T-cell (primary cell): ENCODE data around the gene PPM1L. TPM values are rescaled to one million over a fixed set of nuclear protein-coding genes. Genes with fewer than 3 reads are reported as not detected.

Source experiments
- ATAC-seq, 4 experiments: fragments of 200-7000 bp in 3 of 4; fragments of 150-1000 bp in 1 of 4; cut with Tn5 transposase; replicated peaks in 1 of 4; 1 replicate in 3 of 4; 2 replicates in 1 of 4; pipeline ENCODE4 v1.10.0; 2021; ENCODE audit warnings: moderate library complexity in 3 of 4, mild to moderate bottlenecking in 2 of 4, moderate number of reproducible peaks in 1 of 4
- CTCF ChIA-PET, 2 donors: fragments of 300-600 bp; sonication (Branson Sonifier 250); formaldehyde crosslinking; loops; one replicate each; lab custom pipeline; 2022; ENCODE audit warnings: antibody characterized with exemption in 2 of 2; lab: Charles Lee
- POLR2A ChIA-PET, 2 donors: fragments of 300-600 bp; sonication (Branson Sonifier 250); formaldehyde crosslinking; loops; one replicate each; lab custom pipeline; 2022; ENCODE audit warnings: antibody characterized with exemption in 2 of 2; lab: Charles Lee
- DNase-seq, 35 experiments: peaks; one replicate each; pipeline versions ENCODE4 v3.0.0 to v3.0.0-alpha.2; 2013 to 2023
- H3K27ac ChIP-seq: one replicate; pipeline ENCODE4 v1.5.1; 2013; ENCODE audit warnings: low read length
- H3K27me3 ChIP-seq, 2 experiments: replicated peaks in 1 of 2; 1 replicate in 1 of 2; 2 replicates in 1 of 2; pipeline versions ENCODE4 v1.6.1 to v1.7.0; 2013; ENCODE audit warnings: low read length in 1 of 2, mixed read lengths in 1 of 2; ENCODE audit not compliant: control insufficient read depth in 2 of 2, insufficient read depth in 2 of 2; ENCODE audit errors: extremely low read depth in 1 of 2
- H3K36me3 ChIP-seq, 2 donors: 1 replicate in 1 of 2; 2 replicates in 1 of 2; pipeline versions ENCODE4 v1.6.1 to v1.7.0; 2013; ENCODE audit warnings: low read length in 1 of 2; ENCODE audit not compliant: control insufficient read depth in 2 of 2, insufficient read depth in 1 of 2; ENCODE audit errors: extremely low read depth in 1 of 2
- H3K4me1 ChIP-seq, 2 experiments: 1 replicate in 1 of 2; 2 replicates in 1 of 2; pipeline versions ENCODE4 v1.6.1 to v1.7.0; 2013; ENCODE audit warnings: low read length in 2 of 2, mixed read lengths in 1 of 2; ENCODE audit not compliant: insufficient read depth in 2 of 2, control insufficient read depth in 1 of 2; ENCODE audit errors: extremely low read depth in 1 of 2
- H3K4me3 ChIP-seq, 2 donors: 1 replicate in 1 of 2; 2 replicates in 1 of 2; pipeline versions ENCODE4 v1.5.1 to v1.7.0; 2013; ENCODE audit warnings: mild to moderate bottlenecking in 2 of 2, low read length in 1 of 2, moderate library complexity in 1 of 2; ENCODE audit not compliant: control insufficient read depth in 1 of 2; ENCODE audit errors: extremely low read depth in 1 of 2
- H3K9me3 ChIP-seq: 2 replicates; pipeline ENCODE4 v1.7.0; 2013
- H3K27ac Mint-ChIP-seq, 2 donors: one replicate each; pipeline ENCODE4 v1.8.0; 2020 to 2021; ENCODE audit warnings: mild to moderate bottlenecking in 2 of 2, mixed read lengths in 2 of 2
- H3K27me3 Mint-ChIP-seq, 2 donors: one replicate each; pipeline ENCODE4 v1.8.0; 2021 to 2022; ENCODE audit warnings: mixed read lengths in 2 of 2
- H3K36me3 Mint-ChIP-seq: one replicate; pipeline ENCODE4 v1.8.0; 2021; ENCODE audit warnings: mixed read lengths
- H3K4me1 Mint-ChIP-seq, 3 donors: one replicate each; pipeline ENCODE4 v1.8.0; 2020 to 2022; ENCODE audit warnings: mixed read lengths in 3 of 3, mild to moderate bottlenecking in 1 of 3
- H3K4me3 Mint-ChIP-seq, 3 donors: one replicate each; pipeline ENCODE4 v1.8.0; 2020 to 2022; ENCODE audit warnings: mild to moderate bottlenecking in 3 of 3, mixed read lengths in 3 of 3, moderate library complexity in 3 of 3
- H3K9me3 Mint-ChIP-seq, 3 donors: one replicate each; pipeline ENCODE4 v1.8.0; 2020 to 2022; ENCODE audit warnings: mixed read lengths in 3 of 3
- WGBS: methylation state at CpG from one replicate; pipeline ENCODE4 v1.1.5; 2013; ENCODE audit warnings: missing lambda C conversion rate; ENCODE audit not compliant: insufficient coverage; 5-methylcytosine and 5-hydroxymethylcytosine counted together
- total RNA-seq, 35 experiments: library from RNA in 6 of 35; stranded (reverse) in 6 of 35; fragments of 120-200 nt in 1 of 35; gene quantifications; one replicate each; pipeline versions ENCODE4 v1.2.1 to v1.2.4 and lab custom pipeline; 2013 to 2026

The PPM1L gene
- total RNA-seq, 5 donors from 2014 or later (not counting 1 experiment from before 2014, with no cell fraction given): 4.8 to 6.4 (median 5.7) TPM

GRCh38 chr3:160904691-160905090, 148.7 kb downstream of the PPM1L start:
- Histone ChIP-seq H3K9me3 (no peaks in the 10 kb centered on the region), H3K4me1 (no peaks in the 10 kb centered on the region), H3K4me3 (no peak overlapping the region), H3K27me3 (no peaks in the 10 kb centered on the region), H3K36me3 (no peaks in the 10 kb centered on the region), H3K27ac (no peak overlapping the region)
- peaks cover 3 to 8% (median 4%) of the 10 kb centered on the region in 3 donors for H3K9me3 Mint-ChIP-seq
- no peak overlapping the region for H3K4me3 Mint-ChIP-seq
- no peak for DNase-seq
- H3K36me3 Mint-ChIP-seq: no peaks in the 10 kb centered on the region
- POLR2A ChIA-PET: interaction anchor here in 1 of 2 donors (0.6 kb wide), 1 partner anchor 227 kb away, joined by 3 read pairs; no protein-coding TSS in a partner anchor
- H3K4me1 Mint-ChIP-seq: no peaks in the 10 kb centered on the region
- no peak for ATAC-seq
- no peak overlapping the region for H3K27ac Mint-ChIP-seq
- WGBS: no CpG with 5 or more reads among the region's 2 CpGs
- CTCF ChIA-PET: interaction anchor here in 1 of 2 donors (1.2 kb wide), 1 partner anchor 22 kb away, joined by 3 read pairs; no protein-coding TSS in a partner anchor
- no peaks in the 10 kb centered on the region for H3K27me3 Mint-ChIP-seq

- Histone ChIP-seq H3K9me3 (no peaks in the 10 kb centered on the region), H3K27ac (no peak overlapping the region), H3K4me3 (no peak overlapping the region), H3K27me3 (no peaks in the 10 kb centered on the region), H3K4me1 (no peaks in the 10 kb centered on the region), H3K36me3 (no peaks in the 10 kb centered on the region)
- POLR2A ChIA-PET: no interaction called here
- DNase-seq (no peak), ATAC-seq (no peak)
- Mint-ChIP-seq H3K4me1 (no peaks in the 10 kb centered on the region), H3K36me3 (no peaks in the 10 kb centered on the region), H3K9me3 (peaks cover 4 to 8% (median 5%) of the 10 kb centered on the region in 3 donors), H3K27me3 (peaks cover 0 to 2% of the 10 kb centered on the region in 2 donors), H3K27ac (no peak overlapping the region), H3K4me3 (no peak overlapping the region)
- CTCF ChIA-PET: no interaction called here
Observed at GRCh38 chr3:160906646-160907045, 150.6 kb downstream of the PPM1L start.

GRCh38 chr3:160909917-160910316, 153.9 kb downstream of the PPM1L start:
- peaks cover 4 to 8% (median 6%) of the 10 kb centered on the region in 3 donors for H3K9me3 Mint-ChIP-seq
- ChIA-PET POLR2A (no interaction called here), CTCF (no interaction called here)
- no peak overlapping the region for H3K27ac ChIP-seq
- no peaks in the 10 kb centered on the region for H3K4me1 ChIP-seq
- no peaks in the 10 kb centered on the region for H3K36me3 ChIP-seq
- H3K4me1 Mint-ChIP-seq: no peaks in the 10 kb centered on the region
- H3K27ac Mint-ChIP-seq: no peak overlapping the region
- no peak overlapping the region for H3K4me3 ChIP-seq
- H3K27me3 Mint-ChIP-seq: peaks cover 0 to 4% of the 10 kb centered on the region in 2 donors
- no CpG with 5 or more reads among the region's 3 CpGs for WGBS
- no peak for DNase-seq
- no peaks in the 10 kb centered on the region for H3K27me3 ChIP-seq
- no peak for ATAC-seq
- no peaks in the 10 kb centered on the region for H3K9me3 ChIP-seq
- no peak overlapping the region for H3K4me3 Mint-ChIP-seq
- H3K36me3 Mint-ChIP-seq: peaks cover 2% of the 10 kb centered on the region

GRCh38 chr3:160911411-160911810, 155.4 kb downstream of the PPM1L start:
- H3K27ac ChIP-seq: no peak overlapping the region
- H3K36me3 ChIP-seq: no peaks in the 10 kb centered on the region
- Mint-ChIP-seq H3K4me3 (no peak overlapping the region), H3K4me1 (no peaks in the 10 kb centered on the region), H3K27ac (no peak overlapping the region), H3K9me3 (peaks cover 4 to 7% (median 6%) of the 10 kb centered on the region in 3 donors), H3K27me3 (peaks cover 0 to 4% of the 10 kb centered on the region in 2 donors), H3K36me3 (peaks cover 2% of the 10 kb centered on the region)
- H3K27me3 ChIP-seq: no peaks in the 10 kb centered on the region
- no peak overlapping the region for H3K4me3 ChIP-seq
- DNase-seq (no peak), ATAC-seq (no peak)
- POLR2A ChIA-PET: no interaction called here
- H3K9me3 ChIP-seq: no peaks in the 10 kb centered on the region
- CTCF ChIA-PET: no interaction called here
- no peaks in the 10 kb centered on the region for H3K4me1 ChIP-seq

- peaks cover 0 to 3% (median 0%) of the 10 kb centered on the region in 3 donors for H3K9me3 Mint-ChIP-seq
- H3K36me3 ChIP-seq: no peaks in the 10 kb centered on the region
- H3K4me3 Mint-ChIP-seq: no peak overlapping the region
- H3K36me3 Mint-ChIP-seq: peaks cover 2% of the 10 kb centered on the region
- no CpG with 5 or more reads among the region's 3 CpGs for whole genome bisulfite sequencing
- ATAC-seq: no peak
- H3K27me3 Mint-ChIP-seq: peaks cover 0 to 3% of the 10 kb centered on the region in 2 donors
- no peaks in the 10 kb centered on the region for H3K4me1 Mint-ChIP-seq
- no peak for DNase-seq
- H3K27me3 ChIP-seq: no peaks in the 10 kb centered on the region
- ChIA-PET POLR2A (interaction anchor here in 1 of 2 donors (0.7 kb wide), 1 partner anchor 56 kb away, joined by 4 read pairs; no protein-coding TSS in a partner anchor), CTCF (interaction anchor here in 1 of 2 donors (0.7 to 1.2 kb wide), 3 partner anchors 11 to 212 kb away, joined by 3 read pairs; no protein-coding TSS in a partner anchor)
- no peaks in the 10 kb centered on the region for H3K9me3 ChIP-seq
- H3K27ac Mint-ChIP-seq: no peak overlapping the region
- no peak overlapping the region for H3K27ac ChIP-seq
- no peaks in the 10 kb centered on the region for H3K4me1 ChIP-seq
- H3K4me3 ChIP-seq: no peak overlapping the region
Observed at GRCh38 chr3:160916472-160916871, 160.4 kb downstream of the PPM1L start.

- Histone ChIP-seq H3K9me3 (no peaks in the 10 kb centered on the region), H3K4me3 (no peak overlapping the region), H3K27ac (no peak overlapping the region), H3K27me3 (no peaks in the 10 kb centered on the region), H3K36me3 (no peaks in the 10 kb centered on the region), H3K4me1 (no peaks in the 10 kb centered on the region)
- ATAC-seq (no peak), DNase-seq (no peak)
- Mint-ChIP-seq H3K4me3 (no peak overlapping the region), H3K36me3 (no peaks in the 10 kb centered on the region), H3K27ac (no peak overlapping the region), H3K9me3 (no peaks in the 10 kb centered on the region), H3K4me1 (no peaks in the 10 kb centered on the region), H3K27me3 (no peaks in the 10 kb centered on the region)
- WGBS: 71% methylated on average over 1 of the region's 2 CpGs
- CTCF ChIA-PET: interaction anchor here in 1 of 2 donors (1.2 kb wide), 1 partner anchor 24 kb away, joined by 5 read pairs; no protein-coding TSS in a partner anchor
- POLR2A ChIA-PET: no interaction called here
Observed at GRCh38 chr3:160919942-160920341, 163.9 kb downstream of the PPM1L start.
